GM19193 (cell line): ENCODE measurements around the gene PNPLA2.

Source experiments
- POLR2A ChIP-seq: IDR thresholded peaks from 4 replicates; pipeline ENCODE4 v1.6.1; 2011; ENCODE audit not compliant: insufficient read depth, insufficient read length; ENCODE audit errors: extremely low read depth

Gene PNPLA2

DNA sequence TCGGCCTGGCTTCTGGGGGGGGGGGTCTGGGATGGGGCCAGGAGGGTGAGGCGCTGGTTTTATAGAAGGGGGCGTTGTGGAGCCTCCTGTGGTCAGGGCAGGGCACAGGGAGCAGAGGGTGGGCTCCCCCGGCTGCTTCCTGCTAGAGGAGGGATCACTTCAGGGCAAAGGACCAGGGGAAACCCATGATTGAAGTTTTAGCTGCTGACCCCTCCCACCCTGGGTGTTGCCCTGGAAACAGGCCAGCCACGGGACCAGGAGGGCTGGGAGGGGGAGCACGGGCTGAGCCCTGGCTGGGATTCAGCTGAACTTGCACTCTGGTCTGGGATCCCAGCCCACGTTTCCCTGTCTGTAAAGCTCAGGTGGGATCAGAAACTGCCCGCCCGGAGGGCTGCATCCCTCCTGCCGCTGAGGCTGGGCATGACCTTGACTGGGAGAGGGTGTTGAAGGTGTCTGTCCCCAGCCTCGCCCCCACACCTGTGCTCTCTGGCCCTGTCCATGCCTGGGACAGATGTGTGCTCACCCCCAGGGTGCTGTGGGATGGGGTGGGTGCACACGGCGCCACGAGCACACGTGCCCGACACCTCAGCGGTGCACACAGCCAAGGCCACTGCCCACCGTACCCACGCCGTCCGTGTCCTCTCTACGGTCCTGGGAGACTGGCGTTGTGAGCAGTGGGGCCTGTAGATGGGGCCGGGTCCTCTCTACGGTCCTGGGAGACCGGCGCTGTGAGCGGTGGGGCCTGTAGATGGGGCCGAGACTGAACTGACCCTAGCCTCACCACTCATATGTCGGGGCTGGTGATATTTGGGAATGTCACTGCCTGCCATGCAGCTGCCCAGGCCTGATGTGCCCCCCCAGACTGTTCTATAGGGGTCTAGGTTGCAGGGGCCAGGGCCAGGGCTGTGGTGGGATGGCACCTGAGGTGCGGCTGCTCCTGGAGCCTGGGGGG, 26.3 kb downstream of the PNPLA2 start:
- no peak for TF ChIP-seq POLR2A

DNA sequence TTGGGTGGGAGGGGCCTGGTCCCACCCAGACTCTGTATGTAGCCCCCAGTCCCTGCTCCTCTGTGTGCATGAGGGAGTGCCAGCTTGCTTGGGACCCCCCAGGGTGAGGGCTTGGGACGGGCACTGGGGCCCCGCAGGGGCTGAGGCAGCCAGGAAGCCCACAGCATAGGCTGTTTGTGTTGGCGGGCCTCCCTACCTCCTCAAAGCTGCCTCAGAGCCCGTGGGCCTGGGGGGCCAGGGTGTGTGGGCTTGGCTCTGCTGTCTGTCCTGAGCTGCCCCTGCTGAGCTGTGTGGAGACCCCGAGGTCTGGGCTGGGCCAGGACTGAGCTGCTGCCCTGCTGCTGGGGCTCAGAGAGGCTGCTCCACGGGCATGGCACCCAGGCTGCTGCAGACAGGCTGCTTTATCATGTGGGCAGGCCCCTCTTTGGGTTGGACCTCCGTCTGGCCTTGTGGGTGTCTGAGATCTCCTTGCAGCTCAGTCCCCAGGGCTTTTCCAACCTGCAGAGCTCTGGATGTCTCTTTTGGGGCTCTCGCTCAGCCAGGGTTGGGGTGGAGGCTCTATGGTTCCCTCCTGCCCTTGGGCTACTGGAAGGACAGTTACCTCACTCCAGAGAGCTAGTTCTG, 27.3 kb downstream of the PNPLA2 start:
- TF ChIP-seq POLR2A = no peak

DNA sequence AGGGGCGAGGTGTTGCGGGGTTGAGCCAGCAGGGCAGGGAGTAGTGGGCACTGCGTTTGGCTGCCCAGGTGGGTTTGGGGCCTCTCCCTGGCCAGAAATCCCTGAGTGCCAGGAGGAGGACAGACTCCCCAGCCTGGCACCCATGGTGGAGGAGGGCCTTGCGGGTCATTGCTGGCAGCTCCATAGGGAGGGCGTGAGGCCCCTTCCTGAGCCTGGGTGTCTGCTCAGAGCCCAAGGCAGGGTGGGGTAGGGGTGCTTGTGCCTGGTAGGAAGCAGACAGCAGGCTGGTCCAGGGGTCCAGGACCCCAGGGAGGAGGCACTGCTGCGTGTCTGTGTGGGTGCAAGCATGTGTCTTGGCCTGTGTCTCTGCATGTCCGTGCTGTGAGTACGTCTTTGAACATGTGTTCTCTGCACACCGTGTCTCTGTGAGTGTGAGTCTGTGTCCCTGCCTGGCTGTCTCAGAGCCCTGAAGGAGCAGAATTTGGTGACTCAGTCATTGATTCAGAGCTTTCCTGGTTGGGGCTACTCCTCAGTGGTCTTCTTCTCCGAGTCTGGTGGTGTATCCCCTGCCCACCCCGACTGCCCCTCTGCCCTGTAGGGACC, 27.9 kb downstream of the PNPLA2 start:
- no peak for TF ChIP-seq POLR2A

DNA sequence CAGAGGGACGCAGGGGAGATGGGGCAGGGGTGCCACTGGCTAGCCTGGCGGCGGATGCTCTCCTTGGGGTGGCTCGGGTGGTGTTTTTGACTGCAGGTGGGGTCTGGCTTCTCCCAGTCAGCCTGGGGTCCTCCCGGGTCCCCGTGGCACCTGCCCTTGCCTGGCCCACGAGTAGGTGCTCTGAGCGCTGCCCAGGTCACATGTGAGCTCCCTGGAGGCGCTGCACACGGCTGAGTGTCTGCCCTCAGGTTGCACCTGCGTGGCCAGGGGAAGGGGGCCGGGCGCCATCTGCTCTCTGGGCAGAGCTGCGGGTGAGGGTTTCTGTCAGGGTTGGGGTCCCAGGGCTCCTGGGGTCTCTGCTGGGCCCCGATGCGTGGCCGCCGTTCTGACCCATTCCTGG, 29.2 kb downstream of the PNPLA2 start:
- no peak for TF ChIP-seq POLR2A

DNA sequence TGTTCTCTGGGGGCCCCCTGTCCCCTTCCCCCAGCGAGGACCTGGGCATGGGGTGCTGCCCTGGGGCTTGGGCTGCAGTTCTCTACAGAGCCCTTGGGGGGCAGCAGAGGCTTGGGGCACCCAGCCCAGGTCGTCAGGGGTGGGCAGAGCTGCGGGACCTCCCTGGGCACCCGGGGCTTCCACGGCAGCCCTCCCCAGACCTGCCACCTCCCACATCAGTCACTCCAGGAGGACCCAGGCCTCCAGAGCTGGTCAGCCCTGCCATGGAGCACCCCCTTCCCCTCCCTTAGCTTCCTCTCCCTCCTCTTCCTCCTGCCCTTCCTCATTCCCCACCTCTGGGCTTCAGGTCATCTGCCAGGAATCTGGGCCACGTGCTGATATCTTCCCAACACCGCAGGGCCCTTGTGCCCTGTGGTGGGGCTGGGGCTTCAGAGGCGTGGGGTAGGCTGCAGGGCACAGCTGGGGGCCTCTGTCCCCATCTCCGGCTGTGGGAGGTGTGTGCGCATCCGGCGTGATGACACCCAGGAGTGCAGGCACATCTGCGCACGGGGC, 29.7 kb downstream of the PNPLA2 start:
- no peak for TF ChIP-seq POLR2A

DNA sequence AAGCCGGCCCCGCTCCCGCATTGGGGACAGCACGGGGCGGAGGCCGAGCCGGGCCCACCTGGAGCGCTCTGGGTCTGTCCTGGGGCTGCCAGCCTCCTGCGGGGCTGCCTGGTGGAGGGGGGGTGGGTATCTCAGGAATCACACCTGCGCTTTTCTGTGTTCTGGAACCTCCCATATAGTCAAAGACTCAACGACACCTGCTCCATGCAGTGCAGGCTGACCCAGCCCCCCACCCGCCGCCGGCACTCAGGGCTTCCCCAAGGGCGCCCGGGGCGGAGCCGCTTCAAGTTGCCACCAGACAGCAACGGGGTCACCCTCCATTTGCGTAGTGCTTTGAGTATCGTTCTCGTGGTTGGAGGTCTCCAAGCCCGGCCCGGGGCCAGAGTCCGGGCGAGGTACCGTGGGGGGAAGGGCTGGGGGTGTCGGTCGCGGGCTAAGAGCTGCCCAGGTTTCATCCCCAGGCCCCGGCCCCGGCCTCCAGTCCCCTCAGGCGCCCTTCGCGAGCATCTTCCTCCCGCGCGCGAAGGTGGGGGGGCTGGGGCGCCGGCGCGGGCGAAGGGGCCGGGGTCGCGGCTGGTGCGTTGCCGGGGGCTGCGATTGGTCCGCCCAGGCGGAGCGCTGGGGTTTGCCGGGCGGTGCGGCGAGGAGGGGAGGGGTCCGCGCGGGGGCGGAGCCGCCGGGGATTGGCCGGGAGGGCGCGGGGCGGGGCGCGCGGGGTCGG, 30.6 kb downstream of the PNPLA2 start:
- no peak for TF ChIP-seq POLR2A

DNA sequence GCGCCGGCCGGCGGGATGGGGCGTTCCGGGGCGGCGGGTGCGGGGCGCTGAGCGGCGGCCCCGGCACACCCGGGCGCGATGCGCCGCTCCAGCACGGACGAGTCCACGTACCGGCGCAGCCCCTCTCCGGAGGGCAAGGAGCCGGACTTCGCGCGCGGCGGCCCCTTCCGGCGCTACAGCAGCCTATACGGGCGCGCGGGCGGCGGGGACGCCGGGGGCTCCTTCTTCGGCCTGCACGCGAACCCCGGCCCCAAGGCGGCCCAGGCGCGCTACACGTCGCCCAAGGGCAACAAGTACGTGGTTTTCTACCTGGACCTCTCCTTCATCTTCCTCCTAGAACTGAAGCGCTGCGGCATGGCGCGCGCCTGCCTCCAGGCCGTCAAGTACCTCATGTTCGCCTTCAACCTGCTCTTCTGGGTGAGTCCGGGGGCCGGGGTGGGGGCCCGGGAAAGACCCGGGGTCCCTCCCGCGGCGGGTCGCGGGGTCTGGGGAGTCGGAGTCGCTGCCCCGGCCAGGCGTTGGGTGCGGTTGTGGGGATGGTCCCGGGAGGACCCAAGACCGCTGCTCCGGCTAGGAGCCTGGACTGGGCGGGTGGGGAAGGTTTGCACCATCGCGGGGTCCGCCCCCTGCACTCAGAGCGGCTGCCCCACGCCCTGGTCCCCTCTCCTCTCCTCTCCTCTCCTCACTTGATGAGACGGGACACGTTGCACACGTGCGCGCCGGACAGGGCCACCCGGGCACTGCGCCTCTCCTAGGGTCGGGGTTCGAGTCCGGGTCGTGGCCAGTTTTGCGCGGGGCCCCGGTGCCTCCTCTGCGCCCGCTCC, 31.4 kb downstream of the PNPLA2 start:
- no peak for TF ChIP-seq POLR2A

DNA sequence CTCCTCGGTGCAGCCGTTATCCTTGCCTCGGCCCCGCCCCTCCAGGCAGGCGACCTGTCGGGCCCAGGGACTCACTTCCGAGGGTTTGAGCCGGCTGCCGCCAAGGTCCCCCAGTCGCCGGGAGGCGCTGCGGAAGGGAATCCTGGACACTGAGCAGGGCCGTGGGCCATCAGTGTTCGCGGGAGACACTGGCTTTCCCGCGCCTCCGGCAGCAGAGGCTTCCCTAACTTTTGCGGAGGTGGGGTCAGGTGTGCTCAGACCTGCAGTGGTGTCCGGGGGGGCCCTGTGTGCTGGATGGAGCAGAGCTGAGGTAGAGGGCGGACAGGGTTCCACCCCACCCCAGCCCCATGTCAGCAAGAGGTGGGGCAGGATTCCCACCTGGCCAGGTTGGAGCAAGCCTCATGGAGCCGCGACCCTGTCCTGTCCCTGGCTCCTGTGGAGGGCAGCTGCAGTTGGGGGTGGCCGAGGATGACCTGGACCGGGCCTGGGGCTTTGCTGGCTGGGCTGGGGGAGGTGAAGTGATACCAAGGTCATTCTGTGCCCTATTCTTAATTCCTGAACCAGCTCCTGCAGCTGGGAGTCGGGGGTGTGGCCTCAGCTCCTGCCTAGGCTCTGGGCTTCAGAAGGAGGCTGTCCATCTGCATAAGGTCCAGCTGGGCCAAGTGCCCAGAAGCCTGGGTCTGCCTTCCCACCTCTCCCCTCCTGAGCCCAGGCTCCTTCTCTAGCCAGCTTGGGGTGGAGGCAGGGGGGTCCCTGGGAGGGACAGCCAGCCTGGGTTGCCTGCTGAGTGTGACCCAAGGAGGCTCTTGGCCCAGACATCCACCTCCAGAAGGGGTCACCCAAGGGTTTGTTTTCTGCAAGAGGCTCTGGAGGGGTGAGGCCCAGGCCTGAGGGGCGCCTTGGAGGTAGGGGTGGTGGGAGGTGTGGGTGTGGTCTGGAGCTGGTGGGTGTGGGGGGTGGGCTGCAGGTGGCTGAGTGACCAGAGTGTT, 32.4 kb downstream of the PNPLA2 start:
- no peak for TF ChIP-seq POLR2A

DNA sequence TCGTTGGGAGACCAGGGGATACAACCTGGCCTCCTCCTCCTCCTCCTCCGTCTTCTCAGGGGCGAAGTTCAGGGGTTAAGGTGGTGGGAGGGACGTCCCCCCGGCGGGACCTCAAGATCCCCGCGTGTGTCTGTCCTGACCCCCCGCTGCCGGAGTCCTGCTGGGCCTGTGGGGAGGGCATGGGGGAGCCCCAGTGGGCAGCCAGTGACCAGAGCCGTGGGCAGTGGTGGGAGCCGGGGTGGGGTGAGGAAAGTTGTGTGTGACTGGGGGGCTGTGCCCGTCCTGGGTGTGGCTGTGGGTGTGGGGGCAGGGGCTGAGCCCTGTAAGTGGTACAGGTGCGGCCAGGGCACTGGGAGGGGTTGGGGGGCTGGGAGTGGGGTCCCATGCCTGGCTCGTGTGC, 34.0 kb downstream of the PNPLA2 start:
- no peak for TF ChIP-seq POLR2A

DNA sequence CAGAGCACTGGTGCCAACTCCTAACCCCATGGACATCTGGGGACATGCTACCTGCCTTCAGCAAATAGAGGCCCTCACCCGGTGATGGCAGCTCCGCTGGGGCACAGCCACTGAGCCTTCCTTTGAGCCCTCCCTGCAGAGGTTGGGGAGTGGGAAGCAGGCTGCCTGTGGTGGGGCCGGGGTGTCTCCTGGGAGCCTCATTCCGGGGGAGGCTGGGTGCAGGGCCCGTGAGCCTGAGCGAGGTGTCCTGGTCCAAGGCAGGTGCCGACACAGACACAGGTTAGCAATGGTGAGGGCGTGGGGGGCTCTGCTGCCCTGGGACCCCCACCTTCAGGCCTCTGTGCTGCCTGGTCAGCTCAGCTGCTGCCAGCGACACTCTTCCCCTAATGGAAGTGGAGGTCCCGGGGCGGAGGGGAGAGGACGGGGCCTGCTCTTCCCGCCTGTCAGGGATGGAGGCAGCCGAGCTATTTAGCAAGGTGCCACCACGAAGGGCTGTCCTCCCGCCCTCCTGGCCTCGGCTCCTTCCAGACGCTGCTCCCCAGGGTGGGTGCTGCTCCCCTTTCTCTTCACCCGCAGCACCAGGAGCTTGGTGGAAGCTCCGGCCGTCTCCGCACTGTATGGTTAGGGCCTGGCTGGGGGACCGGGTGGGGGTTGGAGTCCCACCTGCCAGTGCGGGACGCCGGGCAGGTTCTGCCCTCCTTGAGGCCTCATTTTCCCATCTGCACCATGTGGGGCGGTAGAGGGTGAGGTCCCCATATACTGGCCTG, 35.2 kb downstream of the PNPLA2 start:
- TF ChIP-seq POLR2A = no peak

DNA sequence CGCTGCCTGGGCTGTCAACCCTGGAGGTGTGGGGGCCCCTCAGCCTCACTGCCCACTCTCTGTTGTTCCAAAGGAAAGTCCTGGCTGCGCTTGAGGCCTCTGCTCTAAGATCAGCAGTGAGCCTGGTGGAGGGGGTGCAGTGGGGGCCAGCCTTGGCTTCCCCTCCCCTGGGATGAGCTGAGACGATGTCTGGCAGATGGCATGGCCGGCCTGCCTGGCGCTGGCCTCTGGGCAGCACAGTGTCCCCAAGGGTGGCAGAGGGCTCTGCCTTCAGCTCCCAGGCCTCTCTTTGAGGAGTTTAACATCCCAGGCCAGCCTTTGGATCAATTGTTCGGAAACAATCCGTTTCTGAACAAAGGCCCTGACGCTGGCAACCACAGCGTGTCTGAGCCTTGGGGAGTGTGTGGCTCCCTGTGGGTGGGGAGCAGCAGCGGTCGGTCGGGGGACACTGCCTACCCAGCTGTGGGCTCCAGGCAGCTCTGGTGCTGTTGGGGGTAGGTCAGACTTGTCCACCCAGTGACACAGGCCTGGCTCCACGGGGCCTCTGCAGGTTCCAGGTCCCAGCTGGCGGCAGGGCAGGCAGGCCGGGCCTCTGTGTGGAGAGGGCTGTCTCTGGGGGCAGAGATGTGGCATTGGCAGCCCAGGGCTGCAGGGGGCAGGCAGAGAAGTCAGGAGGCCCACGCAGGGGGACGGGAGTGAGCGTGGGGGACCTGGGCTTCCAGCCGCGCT, 36.1 kb downstream of the PNPLA2 start:
- TF ChIP-seq POLR2A = no peak

DNA sequence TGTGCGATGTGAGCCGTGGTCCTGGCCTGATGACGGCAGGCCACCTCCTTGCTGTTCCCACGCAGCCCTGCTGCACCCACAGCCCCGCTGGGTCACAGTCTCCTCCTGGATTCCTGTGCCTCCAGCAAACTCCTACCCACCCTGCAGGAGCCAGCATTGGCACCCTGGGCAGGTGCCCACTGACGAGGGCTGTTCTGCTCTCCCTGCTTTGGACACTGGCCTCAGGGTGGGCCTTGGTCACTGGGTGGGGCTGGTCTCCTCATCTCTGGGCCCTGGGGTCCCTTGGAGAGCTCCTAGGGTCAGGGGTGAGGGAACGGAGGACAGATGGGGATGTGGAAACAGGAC, 36.6 kb downstream of the PNPLA2 start:
- TF ChIP-seq POLR2A = no peak
